CD4-positive, alpha-beta T cell treated with Interleukin-4 for 1 hour (primary cell): ENCODE data around the gene SH3D21.

Experiments used
- DNase-seq, 2 donors: peaks; one replicate each; pipeline ENCODE4 v3.0.0-alpha.2; 2020 to 2022

The SH3D21 gene

GRCh38 chr1:36306210-36306901, at the start of gene SH3D21:
TSS of gene SH3D21 (plus strand) at chr1:36306368. CDS start at chr1:36306421, 53 bp downstream.
- DNase-seq = peak; percentile 54 to 55

DNA sequence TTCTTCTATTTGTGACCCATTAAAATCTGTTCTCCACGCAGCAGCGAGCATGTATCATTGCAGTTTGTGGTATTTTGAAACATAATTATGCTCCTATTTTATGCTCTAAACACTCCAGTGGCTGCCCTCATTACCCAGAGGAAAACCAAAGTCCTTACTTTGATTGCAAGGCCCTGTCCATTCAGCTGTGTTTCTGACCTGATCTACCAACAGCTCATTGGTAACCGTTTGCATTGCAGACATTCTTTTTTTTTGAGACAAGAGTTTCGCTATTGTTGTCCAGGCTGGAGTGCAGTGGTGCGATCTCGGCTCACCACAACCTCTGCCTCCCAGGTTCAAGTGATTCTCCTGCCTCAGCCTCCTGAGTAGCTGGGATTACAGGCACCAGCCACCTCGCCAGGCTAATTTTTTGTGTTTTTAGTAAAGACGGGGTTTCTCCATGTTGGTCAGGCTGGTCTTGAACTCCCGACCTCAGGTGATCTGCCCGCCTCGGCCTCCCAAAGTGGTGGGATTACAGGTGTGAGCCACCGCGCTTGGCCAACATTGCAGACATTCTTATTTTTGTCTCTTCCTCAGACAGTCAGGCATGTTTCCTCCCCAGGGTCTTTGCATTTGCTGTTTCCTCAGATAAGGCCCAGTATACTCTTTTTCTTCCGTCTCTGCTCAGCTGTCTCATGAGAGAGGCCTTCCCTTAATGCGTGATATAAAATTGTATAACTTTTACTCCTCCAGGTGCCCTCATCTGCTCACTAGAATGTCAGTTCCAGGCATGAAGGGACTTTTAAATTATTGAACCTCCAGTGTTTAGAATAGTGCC, 49.4 kb upstream of the SH3D21 start:
- DNase-seq = no peak

DNA sequence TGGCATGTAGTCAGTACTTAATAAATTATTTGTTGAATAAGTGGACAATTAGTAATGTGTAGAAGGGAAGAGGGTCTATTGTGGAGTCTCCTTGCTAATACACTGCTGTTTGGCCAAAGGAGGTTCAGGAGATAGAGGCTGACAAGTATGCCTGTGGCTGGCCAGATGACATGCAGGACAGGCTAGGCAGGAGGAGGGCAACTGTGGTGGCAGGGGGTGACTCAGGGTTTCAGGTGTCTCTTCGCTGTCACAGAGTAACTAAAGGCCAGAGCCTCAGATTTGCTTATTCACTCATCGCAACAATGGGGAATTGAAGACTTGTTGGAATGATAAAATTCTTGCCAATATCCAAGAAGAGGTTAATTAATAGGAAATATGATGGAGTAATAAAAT, 48.8 kb upstream of the SH3D21 start:
- no peak for DNase-seq

- no peak for DNase-seq
Measured at GRCh38 chr1:36258960-36259344, 47.2 kb upstream of the SH3D21 start.

- DNase-seq = no peak
Measured at GRCh38 chr1:36268981-36269380, 37.2 kb upstream of the SH3D21 start.

GRCh38 chr1:36269408-36269838, 36.7 kb upstream of the SH3D21 start:
- DNase-seq = no peak

- DNase-seq = no peak
Measured at GRCh38 chr1:36273024-36273423, 33.1 kb upstream of the SH3D21 start.

DNA sequence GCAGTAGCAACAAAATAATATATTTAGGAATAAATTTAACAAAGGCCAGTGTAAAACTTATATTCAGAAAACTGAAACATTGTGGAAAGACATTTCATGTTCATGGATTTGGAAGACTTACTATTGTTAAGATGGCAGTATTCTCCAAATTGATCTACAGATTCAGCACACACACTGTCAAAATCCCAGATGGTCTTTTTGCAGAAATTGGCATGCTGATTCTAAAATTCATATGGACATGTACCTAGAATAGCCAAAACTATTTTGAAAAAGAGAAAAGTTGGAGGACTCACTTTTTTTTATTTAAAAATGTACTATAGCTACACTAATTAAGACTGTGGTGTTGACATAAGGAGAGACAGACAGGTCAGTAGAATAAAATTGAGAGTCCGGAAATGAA, 32.0 kb upstream of the SH3D21 start:
- DNase-seq = no peak

GRCh38 chr1:36276688-36277087, 29.5 kb upstream of the SH3D21 start:
- DNase-seq = no peak

DNA sequence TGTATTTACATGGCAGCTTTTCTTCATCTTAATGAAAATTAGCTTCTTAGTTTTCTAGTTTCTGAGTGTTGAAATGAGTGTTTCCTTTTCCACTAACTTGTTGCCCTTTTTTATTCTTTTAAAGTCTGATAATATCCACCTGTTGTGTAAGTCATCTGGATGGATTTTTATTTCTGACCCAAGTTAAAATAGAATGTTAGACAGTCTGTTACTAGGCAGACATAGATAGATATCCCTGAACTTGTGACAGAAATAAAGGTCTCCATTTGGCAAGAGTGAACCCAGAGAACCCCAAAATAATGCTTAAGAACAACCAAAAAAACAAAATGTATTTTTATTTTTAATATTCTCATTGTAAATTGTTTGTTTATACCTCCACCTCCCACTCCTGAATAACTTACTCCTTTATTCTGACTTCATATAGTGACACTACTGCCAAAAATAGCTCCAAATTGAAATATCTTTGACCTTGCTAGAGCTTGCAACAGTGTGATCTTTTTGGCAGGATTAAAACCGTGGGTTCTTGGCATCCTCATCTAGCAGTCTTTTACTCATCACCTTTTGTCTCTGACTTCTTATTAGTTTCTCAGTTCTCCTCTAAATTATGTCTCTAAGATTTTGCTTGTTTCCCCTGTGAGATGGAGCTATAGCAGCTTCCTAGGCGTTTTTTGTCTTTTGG, 26.9 kb upstream of the SH3D21 start:
- DNase-seq = no peak

DNA sequence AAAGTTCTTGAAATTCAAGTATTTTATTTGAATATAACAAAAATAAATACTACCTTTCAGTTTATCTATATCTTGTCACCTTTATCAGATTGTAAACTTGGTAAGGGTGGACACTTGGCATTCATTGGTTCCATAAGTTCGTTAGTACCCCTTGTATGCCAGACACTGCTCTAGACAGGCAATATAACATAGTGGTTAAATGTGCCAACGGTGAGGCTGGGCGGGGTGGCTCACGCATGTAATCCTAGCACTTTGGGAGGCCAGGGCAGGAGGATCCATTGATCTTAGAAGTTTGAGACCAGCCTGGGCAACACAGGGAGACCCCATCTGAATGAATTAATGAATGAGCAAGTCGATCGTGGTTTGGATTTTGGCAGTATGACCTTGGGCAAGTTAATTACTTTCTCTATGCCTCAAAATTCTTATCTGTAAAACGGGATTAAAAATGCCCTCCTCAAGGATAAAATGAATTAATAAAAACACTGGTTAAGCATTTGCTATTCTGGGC, 26.3 kb upstream of the SH3D21 start:
- DNase-seq = no peak

- DNase-seq = no peak
Measured at GRCh38 chr1:36284061-36284460, 22.1 kb upstream of the SH3D21 start.

DNA sequence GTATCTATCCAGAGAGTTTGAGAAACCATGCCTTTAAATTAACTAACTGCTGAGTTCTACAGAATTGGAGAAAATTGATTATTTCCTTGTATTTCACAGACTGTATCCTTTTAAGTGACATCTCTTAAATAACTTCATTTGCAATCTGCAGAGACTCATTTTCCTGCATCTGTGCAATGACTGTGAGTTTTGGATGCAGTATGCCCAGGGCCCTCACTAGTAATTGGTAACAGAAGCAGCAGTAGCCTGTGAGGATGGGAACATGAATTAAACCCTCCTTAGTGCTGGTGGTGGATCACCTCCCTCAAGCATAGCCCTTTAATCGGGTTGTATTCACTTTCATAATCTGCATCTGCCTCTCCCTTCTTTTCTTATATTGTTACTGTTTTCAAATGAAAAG, 21.7 kb upstream of the SH3D21 start:
- DNase-seq = no peak

DNA sequence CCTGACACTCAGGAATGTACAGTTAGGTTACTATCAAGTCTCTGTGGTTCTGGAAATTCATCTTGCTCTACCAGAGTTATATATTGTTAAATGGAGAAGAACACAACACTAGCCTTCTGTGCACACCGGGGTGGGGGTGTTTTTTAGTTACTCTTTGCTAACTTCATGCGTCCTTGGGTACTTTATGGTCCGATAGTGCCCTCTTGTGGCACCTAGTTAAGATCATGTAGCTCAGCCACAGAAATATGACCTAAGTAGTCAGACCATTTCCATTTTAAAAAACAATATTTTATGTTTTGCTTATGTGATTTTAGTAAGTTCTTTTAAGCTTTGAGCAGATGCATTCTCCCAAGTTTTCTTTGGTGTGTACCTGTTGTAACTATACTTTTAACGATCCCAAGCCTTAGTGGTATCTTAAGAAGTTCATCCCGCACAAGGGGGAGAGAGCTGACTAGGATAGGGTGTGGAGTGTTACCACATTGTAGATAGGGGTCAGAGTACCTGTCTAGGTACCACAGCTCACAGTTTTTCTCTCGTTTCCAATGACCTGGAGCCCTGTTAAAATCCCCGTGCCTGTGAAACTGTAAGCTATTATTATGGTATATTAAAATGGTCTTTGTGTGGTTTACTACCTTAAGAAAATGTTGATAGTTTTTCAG, 20.6 kb upstream of the SH3D21 start:
- DNase-seq = peak; percentile 75 to 84

DNA sequence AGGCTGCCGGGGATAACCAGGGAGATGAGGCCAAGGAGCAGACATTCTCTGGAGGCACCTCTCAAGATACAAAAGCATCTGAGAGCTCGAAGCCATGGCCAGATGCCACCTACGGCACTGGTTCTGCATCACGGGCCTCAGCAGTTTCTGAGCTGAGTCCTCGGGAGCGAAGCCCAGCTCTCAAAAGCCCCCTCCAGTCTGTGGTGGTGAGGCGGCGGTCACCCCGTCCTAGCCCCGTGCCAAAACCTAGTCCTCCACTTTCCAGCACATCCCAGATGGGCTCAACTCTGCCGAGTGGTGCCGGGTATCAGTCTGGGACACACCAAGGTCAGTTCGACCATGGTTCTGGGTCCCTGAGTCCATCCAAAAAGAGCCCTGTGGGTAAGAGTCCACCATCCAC, 19.4 kb upstream of the SH3D21 start:
- DNase-seq = no peak

GRCh38 chr1:36287595-36287994, 18.6 kb upstream of the SH3D21 start:
- DNase-seq = no peak

GRCh38 chr1:36295390-36295789, 10.8 kb upstream of the SH3D21 start:
- DNase-seq = no peak

DNA sequence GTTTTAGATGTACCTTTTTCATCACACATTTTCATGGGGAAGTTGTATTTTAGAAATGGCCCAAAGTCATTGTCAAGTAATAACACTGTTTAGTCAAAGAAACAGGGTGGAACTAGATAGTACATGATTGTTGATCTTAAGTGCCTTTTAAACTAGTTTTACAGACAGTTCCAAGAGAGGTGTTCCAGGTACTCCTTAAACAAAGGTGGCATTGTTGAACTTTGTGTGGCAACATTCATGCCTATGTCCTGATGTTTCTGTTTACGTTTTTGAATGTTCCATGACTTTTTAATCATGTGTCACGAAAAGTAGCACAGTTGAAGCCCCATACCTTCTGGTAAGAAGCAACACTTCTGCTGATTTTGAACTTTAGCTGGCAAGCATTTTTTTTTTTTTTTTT, 9.1 kb upstream of the SH3D21 start:
- no peak for DNase-seq

GRCh38 chr1:36298640-36299039, 7.5 kb upstream of the SH3D21 start:
- DNase-seq = no peak

DNA sequence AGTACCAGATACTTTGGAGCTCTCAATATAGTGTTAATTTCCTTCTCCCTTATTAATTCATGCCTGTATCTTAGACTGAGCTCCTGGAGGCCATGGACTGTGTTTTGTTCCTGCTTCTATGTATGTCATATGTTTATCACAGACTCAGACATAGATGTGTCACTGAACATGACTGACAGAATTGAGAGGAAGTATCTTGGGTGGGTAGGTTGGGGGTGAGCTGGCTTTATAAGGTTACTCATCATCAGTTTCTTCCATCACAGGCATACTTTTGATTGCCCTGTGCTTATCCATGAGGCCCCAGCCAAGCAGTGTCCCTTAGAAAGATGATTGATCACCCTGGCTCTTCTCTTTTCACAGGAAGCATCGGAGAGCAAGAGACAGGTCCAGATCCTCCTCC, 5.6 kb upstream of the SH3D21 start:
- no peak for DNase-seq

- DNase-seq = no peak
Measured at GRCh38 chr1:36301220-36301619, 4.9 kb upstream of the SH3D21 start.

DNA sequence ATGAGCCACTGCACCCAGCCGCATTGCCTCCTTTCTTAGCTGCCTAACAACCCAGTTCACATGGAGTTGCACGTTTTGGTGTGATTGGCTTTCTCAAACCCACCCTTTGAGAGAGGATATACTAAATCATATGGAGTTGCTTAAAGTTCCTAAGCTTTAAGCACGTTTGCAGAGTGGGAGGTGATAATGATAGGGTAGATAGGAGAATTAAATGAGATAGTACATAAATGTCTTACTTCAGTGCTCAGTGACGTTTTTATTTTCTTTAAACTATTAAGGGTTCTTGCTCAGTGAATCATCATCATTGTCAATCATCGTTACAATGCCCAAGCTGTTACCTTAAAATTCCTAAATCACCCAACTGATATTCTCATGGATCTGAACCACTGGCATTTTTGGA, 2.9 kb upstream of the SH3D21 start:
- DNase-seq = no peak
